ENCODE results near the gene ZFAND2A.
"Not testable (repeated sequence)": the region's sequence is repeated elsewhere in the genome, so short reads cannot be mapped to it uniquely, and the experiment has no call there.

ZFAND2A gene

DNA sequence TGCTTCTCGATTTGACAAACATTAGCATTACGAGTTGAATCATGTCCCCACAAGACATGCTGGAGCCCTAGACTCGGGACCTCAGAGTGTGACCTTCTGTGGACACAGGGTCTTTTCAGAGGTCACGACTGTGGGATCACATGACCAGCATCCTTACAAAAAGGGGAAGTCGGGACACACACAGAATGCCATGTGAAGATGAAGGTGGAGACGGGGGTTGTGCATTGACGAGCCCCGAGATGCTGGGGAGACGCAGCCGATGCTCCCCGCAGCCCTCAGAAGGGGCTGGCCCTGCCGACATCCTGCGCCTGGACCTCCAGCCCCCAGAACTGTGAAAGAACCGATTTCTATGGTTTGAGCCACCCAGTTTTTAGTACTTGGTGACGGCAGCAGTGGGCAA, 7.5 kb downstream of the ZFAND2A start:
- no peaks in the 10 kb centered on the region for H3K9me3 ChIP-seq (ENCODE audit: control insufficient read depth in 5 of 5, low read length in 5 of 5)
- H3K36me3 ChIP-seq (ENCODE audit: control insufficient read depth in 5 of 5, insufficient read depth in 5 of 5, low read length in 5 of 5) = peaks cover 5 to 78% (median 75%) of the 10 kb centered on the region in 5 donors
- H3K4me1 ChIP-seq (ENCODE audit: control insufficient read depth in 5 of 5, insufficient read depth in 5 of 5, low read length in 5 of 5) = no peaks in the 10 kb centered on the region
- H3K4me3 ChIP-seq (ENCODE audit: low read depth in 1 of 5, low read length in 5 of 5) = no peak overlapping the region
- no peak overlapping the region for H3K9ac ChIP-seq (ENCODE audit: low read length in 5 of 5)
- H3K27ac ChIP-seq (ENCODE audit: low read depth, low read length) = no peak overlapping the region
- no peaks in the 10 kb centered on the region for H3K27me3 ChIP-seq (ENCODE audit: control insufficient read depth in 5 of 5, insufficient read depth in 4 of 5, low read length in 5 of 5)

DNA sequence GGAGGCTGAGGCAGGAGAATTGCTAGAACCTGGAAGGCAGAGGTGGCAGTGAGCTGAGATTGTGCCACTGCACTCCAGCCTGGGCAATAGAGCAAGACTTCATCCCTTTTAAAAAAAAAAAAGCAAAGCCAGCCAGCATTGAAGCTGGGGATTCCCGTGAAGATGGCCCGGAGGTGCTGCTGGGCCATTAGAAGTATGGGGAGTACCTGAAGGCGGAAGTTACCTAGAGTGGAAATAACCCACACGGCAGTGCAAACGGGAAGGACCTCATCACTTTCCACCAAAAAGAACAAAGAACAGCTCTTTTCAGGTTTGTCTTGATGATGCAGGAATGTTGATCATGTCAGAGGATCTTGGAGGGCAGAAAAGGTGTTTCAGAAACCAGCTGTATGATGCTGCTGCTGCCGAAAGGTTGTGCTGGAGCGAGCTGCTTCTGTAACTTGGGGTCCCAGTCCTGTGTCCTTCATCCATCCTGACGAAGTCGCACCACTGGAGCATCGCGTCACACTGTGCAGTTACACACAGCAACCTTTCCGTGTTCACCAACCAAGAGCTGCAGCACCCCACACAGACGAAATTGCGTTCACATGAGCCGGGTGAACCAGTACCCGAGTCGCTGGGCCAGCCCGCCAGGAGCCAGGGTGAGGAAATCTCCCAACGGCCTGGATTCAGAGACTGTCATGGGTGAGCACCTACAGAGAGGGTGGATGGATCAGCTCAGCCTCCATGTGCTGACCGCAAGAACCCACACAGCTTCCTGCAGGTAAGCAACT, 8.2 kb downstream of the ZFAND2A start:
- no peaks in the 10 kb centered on the region for H3K4me1 ChIP-seq (ENCODE audit: control insufficient read depth in 5 of 5, insufficient read depth in 5 of 5, low read length in 5 of 5)
- no peak overlapping the region for H3K9ac ChIP-seq (ENCODE audit: low read length in 5 of 5)
- peaks cover 5 to 71% (median 68%) of the 10 kb centered on the region in 5 donors for H3K36me3 ChIP-seq (ENCODE audit: control insufficient read depth in 5 of 5, insufficient read depth in 5 of 5, low read length in 5 of 5)
- H3K27me3 ChIP-seq (ENCODE audit: control insufficient read depth in 5 of 5, insufficient read depth in 4 of 5, low read length in 5 of 5) = no peaks in the 10 kb centered on the region
- H3K4me3 ChIP-seq (ENCODE audit: low read depth in 1 of 5, low read length in 5 of 5) = no peak overlapping the region
- H3K9me3 ChIP-seq (ENCODE audit: control insufficient read depth in 5 of 5, low read length in 5 of 5) = no peaks in the 10 kb centered on the region
- no peak overlapping the region for H3K27ac ChIP-seq (ENCODE audit: low read depth, low read length)

DNA sequence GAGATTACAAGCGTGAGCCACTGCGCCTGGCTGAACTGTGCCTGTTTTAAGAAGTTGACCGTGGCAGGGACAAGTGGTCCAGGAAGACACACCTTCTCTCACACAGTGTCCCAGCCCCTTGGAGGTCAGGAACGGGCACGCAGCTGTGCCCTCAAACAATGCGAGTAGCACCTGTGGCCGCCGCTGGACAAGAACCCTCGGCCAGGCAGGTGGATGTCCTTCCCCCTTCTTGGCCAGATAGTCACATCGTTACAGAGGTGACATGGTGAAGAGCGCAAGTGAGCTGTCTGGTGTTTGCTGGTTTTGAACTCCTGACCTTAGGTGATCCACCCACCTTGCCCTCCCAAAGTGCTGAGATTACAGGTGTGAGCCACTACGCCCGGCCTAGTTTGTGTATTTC, 8.8 kb downstream of the ZFAND2A start:
- Histone ChIP-seq H3K4me3 (ENCODE audit: low read depth in 1 of 5, low read length in 5 of 5) (no peak overlapping the region), H3K4me1 (ENCODE audit: control insufficient read depth in 5 of 5, insufficient read depth in 5 of 5, low read length in 5 of 5) (no peaks in the 10 kb centered on the region), H3K27ac (ENCODE audit: low read depth, low read length) (no peak overlapping the region), H3K9me3 (ENCODE audit: control insufficient read depth in 5 of 5, low read length in 5 of 5) (no peaks in the 10 kb centered on the region), H3K9ac (ENCODE audit: low read length in 5 of 5) (no peak overlapping the region), H3K27me3 (ENCODE audit: control insufficient read depth in 5 of 5, insufficient read depth in 4 of 5, low read length in 5 of 5) (no peaks in the 10 kb centered on the region), H3K36me3 (ENCODE audit: control insufficient read depth in 5 of 5, insufficient read depth in 5 of 5, low read length in 5 of 5) (peaks cover 5 to 66% (median 64%) of the 10 kb centered on the region in 5 donors)

DNA sequence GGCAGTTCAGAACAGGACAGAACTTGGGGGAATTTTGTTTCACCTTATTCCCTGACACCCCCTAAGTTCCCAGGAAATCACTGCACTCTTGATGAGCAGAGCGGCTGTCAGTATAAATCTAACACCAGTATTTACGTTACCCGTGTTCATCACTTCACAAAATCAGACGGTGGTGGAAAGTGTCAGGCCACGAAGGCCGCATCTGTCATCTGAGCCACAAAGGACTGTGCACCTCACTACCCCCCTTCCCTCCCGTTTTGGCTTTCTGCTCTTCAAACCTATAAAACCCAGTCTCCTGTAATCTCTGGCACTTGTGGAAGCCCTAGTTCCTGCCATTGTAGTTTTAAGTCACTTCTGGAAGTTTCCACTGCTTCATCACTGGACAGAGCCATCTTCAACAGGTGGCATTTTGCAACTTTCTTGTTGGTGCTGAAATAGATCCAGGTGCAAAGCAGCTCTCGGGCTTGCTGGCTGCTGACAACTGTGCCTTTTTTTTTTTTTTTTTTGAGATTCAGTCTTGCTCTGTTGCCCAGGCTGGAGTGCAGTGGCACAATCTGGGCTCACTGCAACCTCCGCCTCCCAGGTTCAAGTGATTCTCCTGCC, 9.5 kb downstream of the ZFAND2A start:
- Histone ChIP-seq H3K4me1 (ENCODE audit: control insufficient read depth in 5 of 5, insufficient read depth in 5 of 5, low read length in 5 of 5) (no peaks in the 10 kb centered on the region), H3K9me3 (ENCODE audit: control insufficient read depth in 5 of 5, low read length in 5 of 5) (no peaks in the 10 kb centered on the region), H3K36me3 (ENCODE audit: control insufficient read depth in 5 of 5, insufficient read depth in 5 of 5, low read length in 5 of 5) (peaks cover 5 to 61% (median 60%) of the 10 kb centered on the region in 5 donors), H3K27ac (ENCODE audit: low read depth, low read length) (no peak overlapping the region), H3K27me3 (ENCODE audit: control insufficient read depth in 5 of 5, insufficient read depth in 4 of 5, low read length in 5 of 5) (no peaks in the 10 kb centered on the region), H3K4me3 (ENCODE audit: low read depth in 1 of 5, low read length in 5 of 5) (no peak overlapping the region), H3K9ac (ENCODE audit: low read length in 5 of 5) (no peak overlapping the region)

DNA sequence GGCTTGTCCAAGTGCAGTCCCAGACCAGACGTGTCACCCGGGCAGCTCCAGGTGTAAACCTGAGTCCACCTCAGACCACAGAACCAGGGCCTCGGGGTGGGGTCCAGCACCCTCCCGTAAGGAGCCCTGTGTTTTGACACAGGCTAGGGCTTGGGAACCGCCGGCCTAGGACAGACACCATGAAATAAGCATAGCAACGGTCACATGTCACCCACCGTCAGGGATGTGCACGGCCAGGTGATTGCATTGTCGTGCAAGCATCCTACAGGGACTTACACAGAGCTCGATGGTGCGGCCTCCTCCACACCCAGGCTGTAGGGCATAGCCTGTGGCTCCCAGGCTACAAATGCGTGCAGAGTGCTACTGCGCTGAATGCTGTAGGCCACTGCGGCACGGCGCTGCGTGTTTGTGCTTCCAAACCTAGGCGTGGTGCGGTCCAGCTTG, 10.6 kb downstream of the ZFAND2A start:
- Histone ChIP-seq H3K36me3 (ENCODE audit: control insufficient read depth in 5 of 5, insufficient read depth in 5 of 5, low read length in 5 of 5) (peaks cover 0 to 50% (median 49%) of the 10 kb centered on the region in 5 donors), H3K4me1 (ENCODE audit: control insufficient read depth in 5 of 5, insufficient read depth in 5 of 5, low read length in 5 of 5) (peaks cover 0 to 1% (median 0%) of the 10 kb centered on the region in 5 donors), H3K9ac (ENCODE audit: low read length in 5 of 5) (no peak overlapping the region), H3K27me3 (ENCODE audit: control insufficient read depth in 5 of 5, insufficient read depth in 4 of 5, low read length in 5 of 5) (no peaks in the 10 kb centered on the region), H3K9me3 (ENCODE audit: control insufficient read depth in 5 of 5, low read length in 5 of 5) (no peaks in the 10 kb centered on the region), H3K4me3 (ENCODE audit: low read depth in 1 of 5, low read length in 5 of 5) (no peak overlapping the region), H3K27ac (ENCODE audit: low read depth, low read length) (no peak overlapping the region)

DNA sequence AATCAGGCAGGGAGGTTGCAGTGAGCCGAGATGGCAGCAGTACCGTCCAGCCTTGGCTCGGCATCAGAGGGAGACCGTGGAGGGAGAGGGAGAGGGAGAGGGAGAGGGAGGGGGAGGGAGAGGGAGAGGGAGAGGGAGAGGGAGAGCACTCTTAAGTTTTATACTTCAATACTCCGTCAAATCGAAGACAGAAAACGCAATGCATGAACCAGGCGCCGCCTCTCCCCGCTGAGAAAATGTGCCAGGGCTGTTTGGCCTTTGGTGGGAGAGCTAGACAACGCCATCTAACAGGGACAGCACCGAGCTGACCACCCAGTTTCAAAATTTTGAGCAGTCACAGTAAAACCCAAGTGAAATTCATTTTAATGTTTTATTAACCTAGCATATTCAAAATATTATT, 12.1 kb downstream of the ZFAND2A start:
- not testable (repeated sequence) for H3K9me3 ChIP-seq (ENCODE audit: control insufficient read depth in 5 of 5, low read length in 5 of 5); H3K27me3 ChIP-seq (ENCODE audit: control insufficient read depth in 5 of 5, insufficient read depth in 4 of 5, low read length in 5 of 5); H3K27ac ChIP-seq (ENCODE audit: low read depth, low read length); H3K9ac ChIP-seq (ENCODE audit: low read length in 5 of 5); H3K4me1 ChIP-seq (ENCODE audit: control insufficient read depth in 5 of 5, insufficient read depth in 5 of 5, low read length in 5 of 5); H3K4me3 ChIP-seq (ENCODE audit: low read depth in 1 of 5, low read length in 5 of 5)
- H3K36me3 ChIP-seq (ENCODE audit: control insufficient read depth in 5 of 5, insufficient read depth in 5 of 5, low read length in 5 of 5) = peaks cover 0 to 35% (median 34%) of the 10 kb centered on the region in 5 donors

DNA sequence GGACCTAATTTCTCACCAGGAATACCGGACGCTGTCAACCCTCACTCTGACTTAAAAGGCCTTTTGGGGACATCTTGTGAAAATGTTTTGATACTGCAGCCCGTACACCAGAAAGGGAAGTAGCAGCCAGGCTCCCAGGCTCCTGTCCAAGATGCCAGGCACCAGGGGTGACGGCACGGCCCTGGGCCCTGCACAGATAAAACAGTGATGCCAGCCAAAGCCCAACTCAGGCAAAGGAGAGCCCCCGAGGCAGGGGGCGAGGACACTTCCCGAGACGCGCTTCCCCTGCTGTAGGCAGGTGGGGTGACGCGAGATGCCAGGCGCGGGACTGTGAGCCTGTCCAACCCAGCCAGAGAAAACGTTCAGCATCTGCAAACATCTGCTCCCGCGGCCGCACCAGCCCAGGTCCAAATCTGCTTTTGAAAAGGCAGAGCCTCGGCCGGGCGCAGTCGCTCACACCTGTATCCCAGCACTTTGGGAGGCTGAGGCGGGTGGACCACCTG, 15.7 kb downstream of the ZFAND2A start:
- H3K36me3 ChIP-seq (ENCODE audit: control insufficient read depth in 5 of 5, insufficient read depth in 5 of 5, low read length in 5 of 5) = peaks cover 0 to 3% (median 2%) of the 10 kb centered on the region in 5 donors
- H3K27me3 ChIP-seq (ENCODE audit: control insufficient read depth in 5 of 5, insufficient read depth in 4 of 5, low read length in 5 of 5) = no peaks in the 10 kb centered on the region
- no peaks in the 10 kb centered on the region for H3K9me3 ChIP-seq (ENCODE audit: control insufficient read depth in 5 of 5, low read length in 5 of 5)
- H3K4me1 ChIP-seq (ENCODE audit: control insufficient read depth in 5 of 5, insufficient read depth in 5 of 5, low read length in 5 of 5) = peaks cover 0 to 3% (median 2%) of the 10 kb centered on the region in 5 donors
- H3K9ac ChIP-seq (ENCODE audit: low read length in 5 of 5) = no peak overlapping the region
- no peak overlapping the region for H3K27ac ChIP-seq (ENCODE audit: low read depth, low read length)
- no peak overlapping the region for H3K4me3 ChIP-seq (ENCODE audit: low read depth in 1 of 5, low read length in 5 of 5)

DNA sequence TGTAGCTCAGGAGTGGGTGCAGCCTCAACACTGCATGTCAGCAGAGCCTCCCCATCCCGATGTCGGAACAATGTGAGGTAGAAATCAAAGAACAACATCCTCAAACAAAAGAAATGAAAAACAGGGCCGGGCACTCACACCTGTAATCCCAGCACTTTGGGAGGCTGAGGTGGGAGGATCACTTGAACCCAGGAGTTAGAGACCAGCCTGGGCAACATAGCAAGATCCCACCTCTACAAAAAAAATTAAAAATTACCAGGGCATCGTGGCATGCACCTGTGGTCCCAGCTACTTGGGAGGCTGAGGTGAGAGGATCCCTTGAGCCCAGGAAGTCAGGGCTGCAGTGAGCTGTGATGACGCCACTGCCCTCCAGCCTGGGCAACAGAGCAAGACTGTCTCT, 17.0 kb downstream of the ZFAND2A start:
- H3K36me3 ChIP-seq (ENCODE audit: control insufficient read depth in 5 of 5, insufficient read depth in 5 of 5, low read length in 5 of 5); H3K9ac ChIP-seq (ENCODE audit: low read length in 5 of 5); H3K4me1 ChIP-seq (ENCODE audit: control insufficient read depth in 5 of 5, insufficient read depth in 5 of 5, low read length in 5 of 5); H3K9me3 ChIP-seq (ENCODE audit: control insufficient read depth in 5 of 5, low read length in 5 of 5); H3K27me3 ChIP-seq (ENCODE audit: control insufficient read depth in 5 of 5, insufficient read depth in 4 of 5, low read length in 5 of 5); H3K27ac ChIP-seq (ENCODE audit: low read depth, low read length); H3K4me3 ChIP-seq (ENCODE audit: low read depth in 1 of 5, low read length in 5 of 5): not testable (repeated sequence)

DNA sequence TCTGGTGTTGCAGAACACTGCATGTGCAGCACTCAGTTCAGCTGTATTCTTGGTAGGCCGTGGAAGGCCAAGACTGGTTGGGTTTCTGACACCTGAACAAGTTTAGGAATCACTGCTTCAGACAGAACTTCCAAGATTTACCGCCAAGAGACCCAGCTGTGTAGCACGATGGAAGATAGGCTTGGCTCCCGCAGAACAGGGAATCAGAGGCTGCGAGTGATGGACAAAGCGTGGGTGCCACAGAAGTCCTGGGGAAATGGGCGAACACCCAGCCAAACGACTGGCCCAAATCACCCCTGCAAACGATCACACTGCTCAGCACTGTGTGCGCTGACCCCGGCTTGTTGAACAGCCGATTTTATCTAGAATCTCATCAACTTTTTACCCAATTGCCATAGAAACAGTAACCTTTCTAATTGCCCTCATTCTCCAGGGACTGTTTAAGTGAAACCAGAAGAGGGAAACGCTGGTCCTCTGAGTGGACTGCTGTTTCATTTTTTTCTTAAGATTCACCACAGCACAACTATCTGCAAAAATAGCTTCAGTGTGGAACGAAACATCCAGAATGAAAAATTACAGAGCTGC, 17.9 kb downstream of the ZFAND2A start:
- Histone ChIP-seq H3K4me1 (ENCODE audit: control insufficient read depth in 5 of 5, insufficient read depth in 5 of 5, low read length in 5 of 5) (peaks cover 0 to 16% (median 13%) of the 10 kb centered on the region in 5 donors), H3K27me3 (ENCODE audit: control insufficient read depth in 5 of 5, insufficient read depth in 4 of 5, low read length in 5 of 5) (no peaks in the 10 kb centered on the region), H3K27ac (ENCODE audit: low read depth, low read length) (no peak overlapping the region), H3K9ac (ENCODE audit: low read length in 5 of 5) (no peak overlapping the region), H3K36me3 (ENCODE audit: control insufficient read depth in 5 of 5, insufficient read depth in 5 of 5, low read length in 5 of 5) (no peaks in the 10 kb centered on the region), H3K4me3 (ENCODE audit: low read depth in 1 of 5, low read length in 5 of 5) (no peak overlapping the region), H3K9me3 (ENCODE audit: control insufficient read depth in 5 of 5, low read length in 5 of 5) (no peaks in the 10 kb centered on the region)

DNA sequence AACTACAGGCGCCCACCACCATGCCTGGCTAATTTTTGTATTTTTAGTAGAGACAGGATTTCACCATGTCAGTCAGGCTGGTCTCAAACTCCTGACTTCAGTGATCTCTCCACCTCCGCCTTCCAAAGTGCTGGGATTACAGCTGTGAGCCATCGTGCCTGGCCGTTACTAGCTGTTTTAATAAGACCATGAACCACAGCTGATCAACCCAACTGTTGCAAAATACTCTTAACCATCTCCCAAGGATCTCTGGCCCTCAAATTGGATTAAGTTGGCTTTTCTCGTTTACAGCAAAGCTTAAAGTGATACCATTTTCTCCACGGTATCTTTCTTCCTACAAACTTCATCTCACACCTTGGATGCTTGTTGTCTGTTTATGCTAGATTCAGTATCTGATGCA, 18.3 kb downstream of the ZFAND2A start:
- Histone ChIP-seq H3K36me3 (ENCODE audit: control insufficient read depth in 5 of 5, insufficient read depth in 5 of 5, low read length in 5 of 5) (no peaks in the 10 kb centered on the region), H3K4me1 (ENCODE audit: control insufficient read depth in 5 of 5, insufficient read depth in 5 of 5, low read length in 5 of 5) (peaks cover 0 to 21% (median 17%) of the 10 kb centered on the region in 5 donors), H3K27me3 (ENCODE audit: control insufficient read depth in 5 of 5, insufficient read depth in 4 of 5, low read length in 5 of 5) (no peaks in the 10 kb centered on the region), H3K4me3 (ENCODE audit: low read depth in 1 of 5, low read length in 5 of 5) (no peak overlapping the region), H3K27ac (ENCODE audit: low read depth, low read length) (no peak overlapping the region), H3K9ac (ENCODE audit: low read length in 5 of 5) (no peak overlapping the region), H3K9me3 (ENCODE audit: control insufficient read depth in 5 of 5, low read length in 5 of 5) (no peaks in the 10 kb centered on the region)
